Skeletal muscle cell (primary cell): ENCODE measurements around the gene WIPF3.

ENCODE experiments used
- DNase-seq: peaks from one replicate; pipeline ENCODE4 v3.0.0-alpha.2; 2010; ENCODE audit warnings: low read depth
- H3K4me3 ChIP-seq: 2 replicates; pipeline ENCODE4 v1.5.1; 2011; ENCODE audit warnings: low read depth, mild to moderate bottlenecking, control low read depth, low read length, moderate library complexity

The WIPF3 gene, protein sequence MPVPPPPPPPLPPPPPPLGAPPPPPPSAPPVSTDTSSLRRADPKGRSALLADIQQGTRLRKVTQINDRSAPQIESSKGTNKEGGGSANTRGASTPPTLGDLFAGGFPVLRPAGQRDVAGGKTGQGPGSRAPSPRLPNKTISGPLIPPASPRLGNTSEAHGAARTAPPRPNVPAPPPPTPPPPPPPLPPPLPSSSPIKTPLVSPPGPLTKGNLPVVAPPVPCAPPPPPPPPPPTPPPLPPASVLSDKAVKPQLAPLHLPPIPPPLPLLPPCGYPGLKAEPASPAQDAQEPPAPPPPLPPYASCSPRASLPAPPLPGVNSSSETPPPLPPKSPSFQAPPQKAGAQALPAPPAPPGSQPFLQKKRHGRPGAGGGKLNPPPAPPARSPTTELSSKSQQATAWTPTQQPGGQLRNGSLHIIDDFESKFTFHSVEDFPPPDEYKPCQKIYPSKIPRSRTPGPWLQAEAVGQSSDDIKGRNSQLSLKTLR

GRCh38 chr7:29806208-29806994 lies at the start of gene WIPF3:
TSS of gene WIPF3 (plus strand) at chr7:29806508. CDS start at chr7:29834725, 28,217 bp downstream.
- DNase-seq: no peak
- peak within 1 kb of the TSS; percentile 38 for H3K4me3 ChIP-seq

DNA sequence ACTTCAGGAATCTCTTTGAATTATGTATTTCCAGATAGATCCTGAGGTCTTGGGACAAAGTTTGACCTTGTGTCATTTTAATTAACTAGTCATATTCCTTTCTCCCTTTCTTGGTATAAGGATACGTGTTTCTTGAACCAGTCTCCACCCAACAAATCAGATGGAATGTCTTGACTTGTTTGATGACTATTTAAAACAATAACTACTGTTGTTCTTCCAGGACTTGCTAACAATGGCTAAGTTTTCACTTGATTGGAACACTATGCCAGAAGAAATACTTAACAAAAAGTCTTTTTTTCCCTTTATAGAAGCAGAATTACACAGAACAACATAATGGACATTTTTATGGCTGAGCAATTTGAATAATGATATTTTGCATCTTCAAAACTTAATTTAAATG lies 43.0 kb upstream of the WIPF3 start:
- DNase-seq: no peak

DNA sequence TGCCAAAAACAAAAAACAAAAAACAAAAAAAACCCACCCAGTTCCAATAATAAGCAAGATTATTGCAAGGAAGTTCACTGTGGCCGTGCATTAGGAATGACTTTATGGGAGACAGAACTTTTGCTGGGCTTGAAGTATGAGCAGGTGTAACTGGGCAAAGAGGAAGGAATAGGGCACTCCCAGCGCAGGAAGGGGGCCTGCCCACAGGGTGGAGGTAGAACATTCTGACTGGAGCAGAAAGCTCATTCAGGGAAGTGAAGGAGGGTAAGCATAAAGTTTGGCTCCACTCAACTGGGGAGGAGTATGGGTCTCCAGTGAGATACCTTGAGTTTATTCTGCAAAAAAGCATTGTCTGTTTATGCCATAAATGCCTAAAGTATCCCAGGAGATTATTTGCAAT lies 42.1 kb upstream of the WIPF3 start:
- DNase-seq: no peak
- no peak overlapping the region for H3K4me3 ChIP-seq

More for the DNA sequence above, 43.0 kb upstream of the WIPF3 start:
- H3K4me3 ChIP-seq: no peak overlapping the region

DNA sequence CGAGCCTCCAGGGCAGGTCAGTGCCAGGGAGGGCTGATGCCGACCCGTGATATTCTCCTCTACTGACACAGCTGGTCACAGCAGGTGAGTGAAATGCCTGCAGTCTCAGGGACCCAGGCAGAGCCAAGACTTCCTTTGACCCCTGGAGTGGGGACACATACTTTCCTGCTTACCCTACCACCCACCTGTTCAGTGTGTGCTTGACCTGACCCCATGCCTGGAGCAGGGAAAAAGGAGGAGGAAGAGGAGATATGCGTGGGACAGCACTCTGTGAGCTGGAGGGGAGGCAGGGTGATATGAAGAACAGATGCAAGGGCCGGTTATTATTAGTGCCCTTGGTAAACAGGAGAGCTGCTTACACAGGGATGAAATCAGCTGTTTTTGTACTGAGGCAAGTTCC lies 40.8 kb upstream of the WIPF3 start:
- no peak overlapping the region for H3K4me3 ChIP-seq
- no peak for DNase-seq

DNA sequence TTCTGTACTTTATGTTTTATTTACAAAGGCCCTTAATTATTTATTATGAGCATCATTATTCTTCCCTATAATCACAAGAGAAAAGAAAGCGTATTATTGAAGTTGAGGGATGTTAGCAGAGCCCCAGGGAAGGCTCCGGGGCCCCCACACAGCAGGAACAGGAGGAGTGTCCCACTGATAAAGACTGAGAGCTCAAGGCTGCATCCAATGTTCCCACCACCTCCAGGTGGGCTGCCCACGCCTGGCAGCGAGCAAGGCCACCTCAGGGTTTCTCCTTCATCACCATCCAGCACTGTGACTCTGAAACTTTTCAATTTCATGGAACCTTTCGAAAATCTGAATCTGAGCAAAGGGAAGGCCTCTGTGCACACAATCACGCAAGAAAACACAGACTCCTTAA lies 35.9 kb upstream of the WIPF3 start:
- no peak for DNase-seq
- H3K4me3 ChIP-seq: no peak overlapping the region

DNA sequence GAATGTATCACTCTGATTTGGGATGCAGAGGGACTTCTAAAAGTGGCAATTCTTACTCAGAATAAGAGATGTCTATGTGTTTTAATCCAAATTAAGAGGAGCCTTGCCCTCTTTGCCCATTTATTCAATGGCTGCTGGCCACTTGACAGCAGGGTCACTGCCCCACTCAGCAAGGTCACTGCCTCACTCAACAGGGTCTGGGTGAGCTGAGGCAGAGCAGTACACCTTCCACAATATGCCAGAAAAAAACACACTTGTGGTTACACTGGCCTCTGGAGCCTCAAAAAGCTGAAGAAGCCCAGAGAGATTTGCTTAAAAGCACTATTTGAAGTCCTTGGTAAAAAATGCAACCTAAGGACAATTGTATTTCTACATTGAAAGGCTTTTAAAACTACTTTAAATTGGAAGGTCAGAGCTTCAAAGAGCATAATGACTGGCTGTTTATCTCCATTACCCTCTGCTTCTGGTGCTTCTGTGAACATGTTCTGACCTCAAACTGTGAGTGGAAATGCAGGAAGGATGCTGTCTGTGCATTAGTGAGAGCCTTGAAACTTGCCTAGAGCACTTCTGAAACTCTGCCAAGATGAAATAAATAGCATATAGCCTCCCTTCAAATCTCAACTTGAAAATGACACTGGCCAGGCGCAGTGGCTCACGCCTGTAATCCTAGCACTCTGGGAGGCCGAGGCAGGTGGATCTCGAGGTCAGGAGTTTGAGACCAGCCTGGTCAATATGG lies 35.1 kb upstream of the WIPF3 start:
- no peak for DNase-seq
- H3K4me3 ChIP-seq: no peak overlapping the region

GRCh38 chr7:29779017-29779416 lies 27.3 kb upstream of the WIPF3 start:
- no peak for DNase-seq
- H3K4me3 ChIP-seq: no peak overlapping the region

GRCh38 chr7:29780346-29780745 lies 26.0 kb upstream of the WIPF3 start:
- DNase-seq: no peak
- no peak overlapping the region for H3K4me3 ChIP-seq

DNA sequence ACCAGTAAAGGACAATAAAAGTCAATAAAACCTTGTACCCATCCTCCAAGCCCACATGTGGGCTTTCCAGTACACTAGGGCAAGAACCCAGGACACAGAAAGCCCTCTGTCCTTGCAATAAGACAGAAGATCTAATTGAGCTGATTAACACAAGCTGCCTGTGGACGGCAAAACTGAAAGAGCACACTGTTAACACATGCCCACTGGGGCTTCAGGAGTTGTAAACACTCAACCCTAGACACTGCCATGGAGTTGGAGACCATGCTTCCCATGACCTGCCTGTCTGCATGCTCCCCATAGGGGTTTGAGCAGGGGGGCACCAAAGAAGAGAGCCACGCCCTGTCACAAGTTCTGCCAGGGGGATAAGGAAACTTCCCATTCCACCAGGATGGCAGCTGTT lies 22.6 kb upstream of the WIPF3 start:
- DNase-seq: no peak
- no peak overlapping the region for H3K4me3 ChIP-seq

- no peak overlapping the region for H3K4me3 ChIP-seq
- DNase-seq: no peak
Observed at GRCh38 chr7:29793507-29793906, 12.8 kb upstream of the WIPF3 start.

DNA sequence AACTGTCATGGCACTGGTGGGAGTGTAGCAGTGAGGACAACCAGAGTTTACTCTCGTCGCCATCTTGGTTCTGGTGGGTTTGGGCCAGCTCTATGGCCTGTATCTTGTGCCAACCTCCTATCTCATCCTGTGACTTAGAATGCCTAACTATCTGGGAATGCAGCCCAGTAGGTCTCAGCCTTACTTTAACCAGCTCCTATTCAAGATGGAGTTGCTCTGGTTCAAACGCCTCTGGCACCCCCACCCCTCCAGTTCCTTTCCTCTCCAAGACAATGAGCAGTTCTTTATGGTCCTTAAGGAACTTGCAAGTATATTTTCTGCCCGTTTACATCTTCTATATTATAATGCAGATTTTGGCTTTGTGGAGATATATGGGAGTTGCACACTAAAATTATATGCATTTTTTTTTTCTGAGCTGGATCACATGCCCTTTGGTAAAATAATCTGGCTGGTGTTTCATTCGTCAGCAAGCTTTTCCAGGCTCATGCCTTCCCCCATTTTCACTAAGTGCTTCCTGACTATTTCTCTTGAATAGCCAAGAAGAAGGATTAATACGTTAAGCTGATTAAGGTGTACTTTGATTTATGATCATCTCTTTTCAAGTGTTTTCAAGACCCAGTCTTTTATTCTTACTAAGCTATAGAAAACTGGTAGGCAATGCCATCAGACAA lies 11.2 kb upstream of the WIPF3 start:
- H3K4me3 ChIP-seq: no peak overlapping the region
- no peak for DNase-seq

DNA sequence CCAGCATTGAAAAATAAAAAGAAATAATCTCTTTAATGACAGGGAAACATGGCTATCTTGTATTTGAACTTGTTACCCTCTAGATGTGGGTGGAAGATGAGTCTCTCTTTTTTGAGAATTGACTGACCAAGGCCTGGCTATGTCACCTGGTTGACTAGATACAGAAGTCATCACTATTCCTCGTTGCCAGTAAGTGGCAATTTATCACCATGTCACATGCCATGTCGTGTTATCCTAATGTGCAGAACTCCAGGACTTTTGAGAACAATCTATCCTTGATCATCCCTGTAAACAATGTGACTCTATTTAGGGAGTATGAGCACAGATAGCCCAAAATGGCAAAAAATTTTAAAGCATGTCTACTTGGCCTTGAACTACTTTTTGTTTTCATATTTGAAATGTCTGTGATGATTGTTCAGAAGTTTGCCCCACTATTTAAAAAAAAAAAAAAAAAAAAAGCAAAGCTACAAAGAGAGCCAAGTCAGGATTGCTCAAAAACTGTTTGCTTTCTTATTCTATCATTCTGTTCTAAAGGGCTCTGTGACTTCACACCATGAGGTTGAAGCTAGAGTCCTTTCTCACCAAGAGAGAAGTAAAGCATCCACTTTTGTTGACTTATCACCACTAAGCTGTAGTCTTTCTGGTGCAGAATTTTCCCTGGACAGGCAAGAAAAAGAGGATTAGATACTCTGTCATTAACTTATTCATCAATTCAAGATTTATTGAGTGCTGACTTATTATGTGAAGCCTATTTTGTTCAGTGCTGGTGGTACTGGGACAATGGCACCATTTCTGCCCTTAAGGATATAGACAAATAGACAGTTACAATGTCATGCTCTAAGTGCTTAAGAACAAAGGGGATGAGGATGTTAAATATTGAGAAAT lies 10.4 kb upstream of the WIPF3 start:
- no peak overlapping the region for H3K4me3 ChIP-seq
- no peak for DNase-seq

DNA sequence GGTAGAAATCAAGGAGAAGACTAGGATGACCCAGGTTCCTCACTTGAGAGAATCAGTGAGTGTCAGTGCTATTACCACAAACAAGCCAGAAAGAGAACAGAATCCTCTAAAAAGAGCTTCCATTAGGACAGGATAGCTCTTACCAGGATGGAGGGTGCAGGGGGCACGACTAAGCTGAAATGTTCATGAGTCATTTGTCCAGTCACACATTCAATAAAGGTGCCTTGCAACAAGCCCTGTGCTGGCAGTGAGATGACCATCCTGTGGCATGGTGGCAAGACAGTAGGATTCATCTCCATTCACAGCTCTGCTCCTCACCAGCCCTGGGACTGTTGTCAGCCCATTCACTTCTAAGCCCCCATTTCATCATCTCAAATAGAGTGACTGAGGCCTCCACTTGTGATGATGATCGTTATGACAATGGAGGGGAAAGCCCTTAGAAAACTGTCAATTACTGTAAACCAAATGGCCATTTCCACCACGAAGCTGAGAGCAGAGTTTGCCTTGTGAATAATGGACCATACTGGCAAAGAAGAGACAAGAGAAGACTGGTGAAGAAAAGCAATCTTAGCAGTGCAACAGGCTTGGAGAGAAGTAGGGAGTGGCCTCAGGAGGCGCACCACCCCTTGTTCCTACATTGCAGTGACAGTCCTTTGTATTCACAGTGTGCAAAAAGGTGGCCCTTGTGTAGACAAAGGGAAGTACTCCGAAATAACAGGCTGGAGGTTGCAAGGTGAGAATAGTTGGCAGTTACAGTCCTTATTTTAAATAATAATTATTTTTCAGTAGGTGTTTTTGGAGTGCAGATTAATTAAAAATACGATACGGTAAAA lies 9.0 kb upstream of the WIPF3 start:
- H3K4me3 ChIP-seq: no peak overlapping the region
- no peak for DNase-seq

DNA sequence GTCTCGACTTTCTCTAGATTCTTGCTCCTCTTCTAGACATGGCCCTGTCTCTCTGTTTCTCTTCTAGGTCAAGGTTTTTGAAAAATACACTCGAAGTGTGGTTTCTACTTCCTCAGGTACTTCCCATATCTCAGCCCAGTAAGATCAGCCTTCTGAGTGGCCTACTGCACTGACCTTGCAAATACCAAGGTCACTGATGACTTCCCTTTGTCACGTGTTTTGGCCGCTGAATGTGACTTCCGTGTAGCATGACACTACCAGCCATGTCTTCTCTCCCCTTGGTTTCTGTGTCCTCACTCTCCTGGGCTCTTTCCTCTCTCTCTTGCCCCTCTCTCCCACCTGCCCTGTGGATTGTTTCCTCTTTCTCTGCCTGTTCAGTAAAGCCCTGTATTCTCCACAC lies 7.9 kb upstream of the WIPF3 start:
- no peak overlapping the region for H3K4me3 ChIP-seq
- no peak for DNase-seq

DNA sequence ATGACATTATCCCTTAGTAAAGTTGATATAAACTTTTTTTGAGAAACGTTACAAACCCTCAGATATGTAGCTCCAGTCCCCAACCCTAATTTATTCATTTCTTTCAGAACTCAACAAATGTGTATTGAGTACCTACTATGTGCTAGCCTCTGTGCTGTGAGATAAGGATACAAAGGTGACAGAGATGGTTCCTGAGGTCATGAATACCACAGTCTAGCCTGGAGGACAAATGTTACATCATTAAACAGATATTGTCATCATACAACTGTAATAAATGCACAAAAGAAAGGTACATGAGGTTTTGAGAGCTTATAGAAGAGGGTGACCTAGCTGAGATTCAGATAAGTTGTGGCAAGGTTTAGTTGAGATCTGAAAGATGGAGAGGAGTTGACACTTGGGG lies 4.4 kb upstream of the WIPF3 start:
- H3K4me3 ChIP-seq: no peak overlapping the region
- DNase-seq: no peak

DNA sequence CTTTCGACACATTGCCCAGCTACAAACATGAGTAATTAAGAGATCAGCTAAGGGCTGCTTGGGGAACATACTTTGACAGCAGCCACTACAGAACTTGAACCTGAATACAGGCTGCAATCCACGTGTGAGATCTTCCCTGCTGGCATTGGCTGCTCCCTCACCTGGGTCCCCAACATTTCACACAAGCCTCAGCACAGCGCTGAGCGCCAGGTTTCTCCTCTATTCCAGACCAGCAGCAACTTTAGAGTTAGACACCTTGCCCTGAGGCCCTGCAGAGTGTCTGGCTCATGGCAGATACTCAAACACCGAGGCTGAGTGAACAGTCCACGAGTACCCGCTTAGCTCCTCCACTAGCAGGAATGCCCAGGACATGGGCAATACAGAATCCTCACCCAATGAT lies 1.3 kb upstream of the WIPF3 start:
- no peak for DNase-seq
- no peak overlapping the region for H3K4me3 ChIP-seq

GRCh38 chr7:29805886-29806207 lies 461 bp upstream of the WIPF3 start:
- DNase-seq: no peak
- H3K4me3 ChIP-seq: peak overlapping the region; percentile 19
